Fibroblast of pulmonary artery (primary cell): ENCODE data around the gene NRXN3.

ENCODE experiments used
- DNase-seq: peaks from one replicate; pipeline ENCODE4 v3.0.0-alpha.2; 2010; ENCODE audit warnings: low read depth
- H3K4me3 ChIP-seq: replicated peaks from 2 replicates; pipeline ENCODE4 v1.5.1; 2011; ENCODE audit warnings: low read depth, mild to moderate bottlenecking, control low read depth, low read length, moderate library complexity
- CTCF ChIP-seq: IDR thresholded peaks from 2 replicates; pipeline ENCODE4 v1.5.1; 2011; ENCODE audit warnings: mild to moderate bottlenecking, control low read depth, low read length, inconsistent platforms; ENCODE audit errors: missing control alignments

NRXN3 gene

DNA sequence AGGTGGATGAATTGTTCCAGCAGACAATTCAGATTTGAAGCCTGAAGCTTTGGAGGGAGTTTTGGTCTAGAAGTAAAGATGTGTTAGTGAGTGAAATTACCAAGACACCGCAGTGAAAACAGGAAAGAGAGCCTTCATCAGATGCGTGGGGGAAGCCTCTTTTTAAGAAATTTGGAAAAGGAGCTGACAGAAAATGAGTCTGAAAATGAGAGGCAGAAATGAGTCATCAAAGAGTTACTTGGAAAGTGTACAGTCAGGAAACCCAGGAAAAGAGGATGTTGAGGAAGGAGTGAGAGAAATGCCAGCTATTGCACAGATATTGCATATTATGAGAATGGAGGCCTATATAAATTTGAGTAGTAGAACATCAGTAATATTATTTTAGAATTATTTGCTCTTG is 520.7 kb downstream of the NRXN3 start:
- H3K4me3 ChIP-seq: no peak overlapping the region
- no peak for TF ChIP-seq CTCF
- DNase-seq: no peak

- peak; percentile 38 for TF ChIP-seq CTCF
- H3K4me3 ChIP-seq: no peak overlapping the region
- peak; percentile 22 for DNase-seq
Measured at GRCh38 chr14:78697341-78697740, 527.2 kb downstream of the NRXN3 start.

DNA sequence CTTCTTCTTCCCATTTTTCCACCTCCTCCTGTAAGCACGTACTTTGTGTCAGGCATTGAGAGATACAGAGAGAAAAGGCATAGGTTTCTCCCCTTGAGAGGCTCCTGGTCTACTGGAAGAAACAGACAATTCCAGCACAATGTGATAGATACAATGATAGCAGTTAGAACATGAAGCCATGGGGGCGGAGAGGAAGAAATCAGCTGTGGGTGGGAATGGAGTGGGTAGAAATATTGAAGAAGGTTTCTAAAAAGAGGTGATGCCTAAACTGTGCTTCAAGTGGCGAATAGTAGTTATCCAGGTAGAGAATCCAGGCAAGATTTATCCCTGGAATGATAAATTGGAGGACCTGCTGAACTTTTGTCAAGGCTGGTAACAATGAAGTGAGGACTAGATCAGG is 528.8 kb downstream of the NRXN3 start:
- no peak for TF ChIP-seq CTCF
- no peak for DNase-seq
- H3K4me3 ChIP-seq: no peak overlapping the region

DNA sequence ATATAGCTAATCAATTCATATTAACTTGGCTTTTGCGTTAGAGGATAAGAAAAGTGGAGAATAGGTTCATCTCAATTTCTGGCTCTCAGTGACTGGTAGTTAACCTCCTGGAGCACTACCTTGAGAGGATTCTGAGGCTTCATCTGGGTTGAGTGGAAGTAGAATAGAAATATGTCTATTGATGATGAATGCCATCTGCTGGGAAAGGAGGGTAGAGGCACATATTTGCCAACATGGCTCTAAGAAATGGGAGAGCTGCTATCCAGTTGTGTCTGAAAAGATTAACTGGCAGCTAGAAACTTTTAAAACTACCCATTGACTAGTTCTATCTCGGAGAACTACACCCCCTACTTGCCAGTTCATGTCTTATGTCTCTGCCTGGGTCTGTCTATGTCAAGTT is 530.1 kb downstream of the NRXN3 start:
- DNase-seq: no peak
- no peak overlapping the region for H3K4me3 ChIP-seq
- no peak for TF ChIP-seq CTCF

- TF ChIP-seq CTCF: no peak
- DNase-seq: no peak
- no peak overlapping the region for H3K4me3 ChIP-seq
Measured at GRCh38 chr14:78701246-78701645, 531.1 kb downstream of the NRXN3 start.

DNA sequence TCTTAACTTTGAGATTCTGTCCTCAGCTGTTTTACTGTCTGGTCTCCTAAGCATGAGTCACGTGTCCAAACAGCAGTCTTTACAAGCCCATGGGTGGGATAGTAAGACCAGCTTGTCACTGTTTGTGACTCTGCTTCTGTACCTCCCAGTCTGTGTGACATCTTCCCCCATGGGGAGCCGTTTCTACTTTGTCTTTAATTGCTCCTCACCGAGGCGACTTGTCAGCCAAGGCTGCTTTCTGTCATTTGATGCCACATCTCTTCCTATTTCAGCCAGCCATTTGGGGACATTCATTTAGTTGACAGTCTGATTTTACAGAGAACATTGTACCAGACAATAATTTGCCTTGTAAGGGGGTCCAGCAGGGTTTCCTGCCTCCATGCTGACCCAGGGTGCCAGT is 534.8 kb downstream of the NRXN3 start:
- TF ChIP-seq CTCF: no peak
- no peak overlapping the region for H3K4me3 ChIP-seq
- DNase-seq: no peak

DNA sequence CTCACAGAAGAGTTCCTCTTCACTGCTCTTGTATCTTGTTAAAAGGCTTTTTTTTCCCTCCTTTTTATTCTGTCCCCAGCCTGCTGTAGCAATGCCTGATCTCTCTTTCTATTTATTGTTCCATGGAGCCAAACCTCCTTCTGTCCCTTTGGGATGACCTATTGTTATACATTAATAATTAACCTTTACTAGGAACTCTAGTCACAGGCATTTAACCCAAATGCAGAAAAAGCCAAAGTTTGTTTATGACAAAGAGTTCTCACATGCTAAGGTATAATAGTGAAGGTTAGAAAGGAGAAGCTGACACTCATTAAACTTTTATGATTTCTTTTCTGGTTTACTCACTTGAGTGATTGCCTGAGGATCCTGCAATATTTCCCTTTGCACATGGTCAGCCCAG is 535.8 kb downstream of the NRXN3 start:
- no peak for DNase-seq
- H3K4me3 ChIP-seq: no peak overlapping the region
- no peak for TF ChIP-seq CTCF
